GM12875 (cell line): ENCODE results near the gene MSI2.

Experiments used
- H3K4me3 ChIP-seq: one replicate; pipeline ENCODE4 v1.5.1; 2011; ENCODE audit warnings: low read depth, low read length, control low read depth
- CTCF ChIP-seq: IDR thresholded peaks from 2 replicates; pipeline ENCODE4 v1.5.1; 2011; ENCODE audit warnings: low read depth, mild to moderate bottlenecking, control low read depth, inconsistent platforms, low read length, moderate library complexity, borderline replicate concordance; ENCODE audit not compliant: insufficient read depth

The MSI2 gene

GRCh38 chr17:57557416-57557815 lies 301.1 kb downstream of the MSI2 start:
- TF ChIP-seq CTCF = no peak
- H3K4me3 ChIP-seq = no peak overlapping the region

GRCh38 chr17:57557834-57558681 lies 301.7 kb downstream of the MSI2 start:
- TF ChIP-seq CTCF = no peak
- no peak overlapping the region for H3K4me3 ChIP-seq

GRCh38 chr17:57559226-57559625 lies 302.9 kb downstream of the MSI2 start:
- H3K4me3 ChIP-seq = no peak overlapping the region
- no peak for TF ChIP-seq CTCF

- H3K4me3 ChIP-seq = no peak overlapping the region
- no peak for TF ChIP-seq CTCF
These were observed 303.5 kb downstream of the MSI2 start for GRCh38 chr17:57559634-57560318.

GRCh38 chr17:57560319-57560705 lies 304.0 kb downstream of the MSI2 start:
- TF ChIP-seq CTCF = no peak
- no peak overlapping the region for H3K4me3 ChIP-seq

GRCh38 chr17:57561072-57561861 lies 304.9 kb downstream of the MSI2 start:
- H3K4me3 ChIP-seq = no peak overlapping the region
- TF ChIP-seq CTCF = no peak
